CD4-positive, alpha-beta T cell treated with Interferon alpha-2 for 1 hour (primary cell): ENCODE results near the gene SERPINF2.
"Not testable (repeated sequence)": the region's sequence is repeated elsewhere in the genome, so short reads cannot be mapped to it uniquely, and the experiment has no call there.

Experiments used
- DNase-seq, 2 donors: peaks; one replicate each; pipeline ENCODE4 v3.0.0-alpha.2; 2020 to 2022

The SERPINF2 gene

DNA sequence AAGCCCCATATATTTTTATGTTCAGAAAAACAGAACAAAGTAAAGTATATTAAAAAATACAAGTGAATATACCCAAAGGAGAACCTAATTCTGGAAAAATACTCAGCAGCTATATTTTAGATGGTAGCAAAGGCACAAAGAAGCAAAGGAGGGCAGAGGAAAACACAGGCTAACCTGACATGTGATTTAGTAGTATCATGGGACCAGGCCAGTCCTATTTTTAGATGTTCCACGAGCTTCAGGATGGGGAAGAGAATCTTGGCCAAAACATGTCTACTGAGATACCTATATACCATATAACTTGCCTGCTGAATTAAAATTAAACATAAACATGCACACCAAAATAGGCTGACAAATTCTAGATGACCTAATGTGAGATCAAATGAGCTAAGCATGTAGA lies 54.1 kb downstream of the SERPINF2 start:
- no peak for DNase-seq

DNA sequence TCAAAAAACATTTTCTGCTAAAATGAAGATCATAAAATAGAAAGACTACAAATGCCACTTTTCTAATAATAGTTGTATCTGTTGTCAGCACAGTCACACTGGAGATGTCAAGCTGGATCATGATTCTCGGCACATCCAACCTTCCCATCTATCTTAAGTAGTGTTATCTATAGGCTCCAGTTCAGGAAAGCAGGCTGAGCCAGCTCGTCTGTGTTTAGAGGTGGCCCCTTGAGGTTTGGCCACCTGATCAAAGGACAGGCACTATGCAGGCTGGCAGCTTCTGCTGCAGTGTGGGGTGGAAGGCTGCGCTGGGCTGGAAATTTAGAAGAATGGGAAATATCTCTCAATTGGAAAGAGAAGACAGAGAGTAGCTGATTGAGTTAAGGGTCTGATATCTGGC lies 54.7 kb downstream of the SERPINF2 start:
- no peak for DNase-seq

DNA sequence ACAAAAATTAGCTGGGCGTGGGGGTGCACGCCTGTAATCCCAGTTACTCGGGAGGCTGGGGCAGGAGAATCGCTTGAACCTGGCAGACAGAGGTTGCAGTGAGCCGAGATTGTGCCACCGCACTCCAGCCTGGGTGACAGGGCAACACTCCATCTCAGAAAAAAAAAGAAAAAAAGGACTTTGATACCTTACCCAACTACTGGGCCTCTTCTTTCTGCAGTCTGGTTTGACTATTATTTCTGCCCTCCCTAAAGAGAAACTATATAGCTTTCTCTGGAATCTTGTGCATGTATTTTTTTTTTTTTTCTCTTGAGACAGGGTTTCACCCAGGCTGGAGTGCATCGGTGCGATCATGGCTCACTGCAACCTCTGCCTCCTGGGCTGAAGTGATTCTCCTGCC lies 55.2 kb downstream of the SERPINF2 start:
- DNase-seq = not testable (repeated sequence)

DNA sequence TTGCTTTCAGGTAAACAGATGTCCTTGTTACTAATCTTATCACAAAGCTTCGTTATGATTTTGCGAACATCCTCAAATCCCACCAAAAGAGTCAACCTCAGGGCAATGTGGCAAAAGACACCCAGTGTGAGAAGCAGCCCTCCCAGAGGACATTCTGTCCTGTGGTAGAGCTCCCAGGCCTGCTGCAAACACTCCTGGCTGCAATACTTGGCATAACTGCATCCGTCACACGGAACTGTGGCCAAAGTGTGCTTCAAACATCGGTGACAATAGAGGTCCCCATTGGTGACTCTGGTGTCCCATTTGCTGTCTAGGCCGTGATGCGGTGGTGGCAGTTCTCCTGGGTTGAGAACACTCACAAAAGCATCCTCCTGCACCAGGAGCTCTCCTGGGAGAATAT lies 57.6 kb downstream of the SERPINF2 start:
- no peak for DNase-seq

- no peak for DNase-seq
Measured at GRCh38 chr17:1800712-1801111, 58.0 kb downstream of the SERPINF2 start.

DNA sequence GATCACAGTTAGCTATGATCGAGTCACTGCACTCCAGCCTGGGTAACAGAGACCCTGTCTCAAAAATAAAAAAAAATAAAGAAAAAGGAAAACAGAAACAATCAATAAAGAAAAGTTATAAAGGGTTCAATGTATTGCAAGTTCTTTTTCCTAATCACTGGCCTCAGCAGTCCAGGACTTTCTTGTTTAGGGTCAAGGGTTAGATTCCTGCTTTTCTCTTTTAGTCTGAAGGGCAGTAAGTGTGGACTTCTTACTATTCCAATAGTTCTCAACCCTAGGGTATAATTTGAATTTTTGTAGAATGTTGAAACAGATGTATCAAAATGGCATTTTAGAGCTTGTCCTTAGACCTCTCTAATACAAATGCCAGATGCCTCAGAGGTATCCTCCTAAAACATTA lies 59.8 kb downstream of the SERPINF2 start:
- DNase-seq = no peak

DNA sequence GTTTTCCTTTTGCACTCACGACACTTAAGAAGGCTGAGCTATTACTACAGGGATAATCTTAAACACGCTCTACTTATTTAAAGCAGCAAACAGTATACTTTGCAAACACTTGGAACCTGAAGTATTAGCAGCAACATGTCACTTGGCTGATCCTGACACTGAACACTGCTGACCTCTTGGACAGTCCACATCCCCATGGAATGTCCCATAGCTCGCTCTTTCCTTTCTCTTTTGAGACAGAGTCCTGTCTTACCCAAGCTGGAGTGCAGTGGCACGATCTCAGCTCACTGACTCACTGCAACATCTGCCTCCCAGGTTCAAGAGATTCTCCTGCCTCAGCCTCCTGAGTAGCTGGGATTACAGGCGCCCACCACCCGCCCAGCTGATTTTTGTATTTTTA lies 60.6 kb downstream of the SERPINF2 start:
- no peak for DNase-seq
